Nephron progenitor cell (in vitro differentiated cells): ENCODE measurements around the gene MAPK7.

ENCODE experiments used
- DNase-seq: peaks from one replicate; pipeline ENCODE4 v3.0.0; 2021
- H3K27ac Mint-ChIP-seq: 2 replicates; pipeline ENCODE4 v1.8.0; 2021; ENCODE audit warnings: mild to moderate bottlenecking, moderate library complexity, mixed read lengths
- H3K27me3 Mint-ChIP-seq: 2 replicates; pipeline ENCODE4 v1.8.0; 2021; ENCODE audit warnings: mild to moderate bottlenecking, low read depth, mixed read lengths; ENCODE audit not compliant: poor library complexity
- H3K36me3 Mint-ChIP-seq: 2 replicates; pipeline ENCODE4 v1.8.0; 2021; ENCODE audit warnings: low read depth, mixed read lengths
- H3K4me1 Mint-ChIP-seq: 2 replicates; pipeline ENCODE4 v1.8.0; 2021; ENCODE audit warnings: mixed read lengths
- H3K4me3 Mint-ChIP-seq: 2 replicates; pipeline ENCODE4 v1.8.0; 2021; ENCODE audit warnings: mild to moderate bottlenecking, moderate library complexity, mixed read lengths
- H3K9me3 Mint-ChIP-seq: 2 replicates; pipeline ENCODE4 v1.8.0; 2021; ENCODE audit warnings: mild to moderate bottlenecking, moderate library complexity, mixed read lengths
- CTCF ChIP-seq: fragments of 200-600 bp; sonication (generic); IDR thresholded peaks from 2 replicates; pipeline ENCODE4 v1.5.0; 2021; ENCODE audit warnings: antibody characterized with exemption

MAPK7 gene

GRCh38 chr17:19375732-19376131, 2.6 kb upstream of the MAPK7 start:
- no peaks in the 10 kb centered on the region for H3K9me3 Mint-ChIP-seq
- no peak for TF ChIP-seq CTCF
- H3K4me1 Mint-ChIP-seq: peaks cover 45% of the 10 kb centered on the region
- H3K27ac Mint-ChIP-seq: peak overlapping the region; percentile 78
- no peak for DNase-seq
- no peaks in the 10 kb centered on the region for H3K27me3 Mint-ChIP-seq
- H3K36me3 Mint-ChIP-seq: peaks cover 16% of the 10 kb centered on the region
- peak overlapping the region; percentile 71 for H3K4me3 Mint-ChIP-seq

- Mint-ChIP-seq H3K27me3 (no peaks in the 10 kb centered on the region), H3K4me3 (peak overlapping the region; percentile 93), H3K27ac (peak overlapping the region; percentile 100), H3K9me3 (no peaks in the 10 kb centered on the region), H3K36me3 (peaks cover 22% of the 10 kb centered on the region), H3K4me1 (peaks cover 43% of the 10 kb centered on the region)
- no peak for TF ChIP-seq CTCF
- no peak for DNase-seq
These were observed 1.5 kb upstream of the MAPK7 start for GRCh38 chr17:19376811-19377210.

GRCh38 chr17:19377602-19378415, 489 bp upstream of the MAPK7 start:
- H3K4me3 Mint-ChIP-seq: peak overlapping the region; percentile 93
- no peaks in the 10 kb centered on the region for H3K27me3 Mint-ChIP-seq
- H3K9me3 Mint-ChIP-seq: no peaks in the 10 kb centered on the region
- H3K36me3 Mint-ChIP-seq: peaks cover 22% of the 10 kb centered on the region
- H3K4me1 Mint-ChIP-seq: peaks cover 37% of the 10 kb centered on the region
- DNase-seq: peak; percentile 97
- peak overlapping the region; percentile 100 for H3K27ac Mint-ChIP-seq
- TF ChIP-seq CTCF: no peak

- peak overlapping the region; percentile 80 for H3K27ac Mint-ChIP-seq
- no peak for TF ChIP-seq CTCF
- H3K9me3 Mint-ChIP-seq: no peaks in the 10 kb centered on the region
- H3K36me3 Mint-ChIP-seq: peaks cover 34% of the 10 kb centered on the region
- H3K4me3 Mint-ChIP-seq: peak overlapping the region; percentile 93
- peaks cover 44% of the 10 kb centered on the region for H3K4me1 Mint-ChIP-seq
- H3K27me3 Mint-ChIP-seq: no peaks in the 10 kb centered on the region
- no peak for DNase-seq
These were observed 1.2 kb downstream of the MAPK7 start for GRCh38 chr17:19379361-19380065.

- Mint-ChIP-seq H3K27ac (no peak overlapping the region), H3K4me3 (peak overlapping the region; percentile 18), H3K4me1 (peaks cover 49% of the 10 kb centered on the region), H3K36me3 (peaks cover 38% of the 10 kb centered on the region), H3K9me3 (no peaks in the 10 kb centered on the region), H3K27me3 (no peaks in the 10 kb centered on the region)
- no peak for TF ChIP-seq CTCF
- no peak for DNase-seq
These were observed 2.4 kb downstream of the MAPK7 start for GRCh38 chr17:19380481-19381301.
